ENCODE results near the gene CITED4.

Gene CITED4

DNA sequence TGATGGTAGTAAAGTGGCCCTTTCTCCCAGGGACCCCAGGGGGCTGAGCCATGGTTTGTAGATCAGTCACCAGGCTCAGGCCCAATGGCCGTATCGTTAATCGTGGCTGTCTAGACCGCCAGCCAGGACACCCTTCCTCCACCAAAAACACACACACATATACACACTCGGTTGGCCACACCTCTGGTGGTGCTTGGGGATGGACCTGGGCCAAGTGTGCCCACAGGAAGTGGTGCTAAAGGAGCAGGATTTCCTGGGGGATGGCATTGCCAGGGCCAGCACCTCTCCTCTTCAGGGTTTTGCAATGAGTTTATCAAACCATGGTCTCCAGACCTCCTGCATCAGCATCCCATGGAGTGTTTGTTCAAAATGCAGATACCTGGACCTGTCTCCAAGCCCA is 36.2 kb downstream of the CITED4 start:
- H3K4me3 ChIP-seq (ENCODE audit: low read length), result no peak overlapping the region
- DNase-seq (ENCODE audit: low read depth), result no peak
- TF ChIP-seq CTCF (conservative IDR thresholded peaks at IDR 0.05; ENCODE audit: low read depth, low read length), result no peak

DNA sequence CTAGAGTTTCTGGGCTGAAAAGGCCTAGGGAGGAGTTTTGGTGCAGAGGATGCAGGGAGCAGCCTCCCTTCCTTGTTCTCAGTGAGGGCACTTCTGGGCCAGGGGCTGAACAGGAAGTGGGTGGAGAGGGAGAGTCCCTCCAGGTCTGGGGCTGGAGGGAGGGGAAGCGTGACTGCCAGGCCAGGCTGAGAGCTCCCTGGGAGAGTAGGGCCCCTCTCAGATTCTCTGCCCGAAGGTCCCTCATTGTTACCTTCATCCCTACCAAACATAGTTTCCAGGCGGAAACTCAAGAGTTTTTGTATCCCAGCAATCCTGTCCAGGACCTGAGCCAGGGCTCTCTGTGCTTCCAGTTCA is 36.8 kb downstream of the CITED4 start:
- DNase-seq (ENCODE audit: low read depth), result no peak
- no peak overlapping the region for H3K4me3 ChIP-seq (ENCODE audit: low read length)
- no peak for TF ChIP-seq CTCF (conservative IDR thresholded peaks at IDR 0.05; ENCODE audit: low read depth, low read length)

DNA sequence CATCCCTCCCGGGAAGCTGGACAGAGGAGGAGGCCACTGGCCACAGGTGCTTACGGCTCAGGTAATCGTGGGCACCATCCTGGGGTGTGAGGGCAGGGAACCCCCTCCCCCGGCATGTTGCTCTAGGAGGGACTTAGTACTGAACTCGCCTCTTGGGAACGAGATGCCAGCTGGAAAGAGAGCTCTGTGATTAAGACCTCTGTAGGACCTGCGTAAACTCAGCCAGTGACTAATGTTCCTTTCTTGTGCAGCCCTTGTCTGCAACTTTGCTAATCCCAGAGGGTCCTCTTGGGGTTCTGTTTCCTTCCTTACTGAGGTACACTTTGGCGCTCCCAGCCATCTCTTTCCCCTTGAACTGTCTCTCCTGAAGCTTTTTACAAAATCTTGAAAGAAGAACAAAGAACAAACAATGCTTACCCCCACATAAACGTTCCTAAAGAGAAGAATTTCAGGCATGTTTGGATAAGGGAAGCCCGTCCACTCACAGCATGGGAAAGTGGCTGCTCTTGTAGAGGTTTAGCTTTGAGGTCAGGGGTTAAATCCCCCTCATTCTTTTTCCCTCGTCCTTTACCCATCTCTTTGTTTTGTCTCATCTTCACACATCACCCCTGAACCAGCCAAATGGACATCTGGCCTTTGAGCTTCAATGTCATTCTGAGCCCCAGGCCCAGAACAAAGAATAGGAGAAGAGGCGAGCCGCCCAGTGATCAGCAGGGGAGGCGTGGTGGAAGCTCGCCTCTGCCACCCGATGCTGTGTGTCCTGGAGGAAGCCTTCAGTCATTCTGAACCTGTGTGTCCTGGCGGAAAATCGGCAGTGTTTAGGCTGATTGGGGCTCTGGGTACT is 37.4 kb downstream of the CITED4 start:
- H3K4me3 ChIP-seq (ENCODE audit: low read length), result no peak overlapping the region
- DNase-seq (ENCODE audit: low read depth), result peak; percentile 69
- TF ChIP-seq CTCF (conservative IDR thresholded peaks at IDR 0.05; ENCODE audit: low read depth, low read length), result no peak

DNA sequence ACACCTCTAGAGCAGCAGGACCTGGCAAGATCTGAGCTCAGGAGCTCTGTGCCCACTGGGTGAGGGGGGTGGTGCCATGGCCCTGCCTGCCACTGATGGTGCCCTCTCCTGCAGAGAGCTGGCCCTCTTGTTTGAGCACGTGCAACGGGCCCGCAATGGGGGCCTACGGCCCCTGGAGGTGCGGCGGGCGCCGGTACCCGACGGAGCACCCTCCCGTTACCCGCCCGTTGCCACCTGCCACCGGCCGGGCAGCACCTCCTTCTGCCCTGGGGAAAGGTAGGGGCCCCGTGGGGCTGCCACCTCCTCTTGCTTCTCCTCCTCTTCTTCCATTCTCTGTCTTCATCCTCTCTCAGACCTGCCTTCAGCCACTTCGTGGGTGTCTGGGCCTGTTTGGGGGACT is 38.2 kb downstream of the CITED4 start:
- TF ChIP-seq CTCF (conservative IDR thresholded peaks at IDR 0.05; ENCODE audit: low read depth, low read length), result no peak
- DNase-seq (ENCODE audit: low read depth), result no peak
- no peak overlapping the region for H3K4me3 ChIP-seq (ENCODE audit: low read length)

DNA sequence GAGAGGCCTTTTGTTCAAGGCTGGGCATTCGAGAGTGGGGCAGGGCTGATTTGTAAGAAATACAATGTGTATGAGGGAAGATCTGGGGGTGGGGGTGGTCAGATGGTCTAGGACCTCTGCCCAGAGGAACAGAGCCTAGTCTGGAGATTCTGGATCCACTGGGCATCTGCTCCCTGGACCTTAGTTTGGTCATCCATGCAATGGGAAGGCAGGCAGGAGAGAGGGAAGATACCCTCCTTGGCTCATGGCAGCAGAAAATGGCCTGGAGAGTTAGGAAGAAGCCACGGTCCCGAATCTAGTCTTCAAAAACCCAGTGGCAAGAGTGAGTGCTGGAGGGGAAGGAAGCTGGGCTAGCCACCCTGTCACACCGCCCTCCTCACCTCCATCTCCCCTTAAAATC is 38.8 kb downstream of the CITED4 start:
- DNase-seq (ENCODE audit: low read depth), result no peak
- H3K4me3 ChIP-seq (ENCODE audit: low read length), result no peak overlapping the region
- no peak for TF ChIP-seq CTCF (conservative IDR thresholded peaks at IDR 0.05; ENCODE audit: low read depth, low read length)

DNA sequence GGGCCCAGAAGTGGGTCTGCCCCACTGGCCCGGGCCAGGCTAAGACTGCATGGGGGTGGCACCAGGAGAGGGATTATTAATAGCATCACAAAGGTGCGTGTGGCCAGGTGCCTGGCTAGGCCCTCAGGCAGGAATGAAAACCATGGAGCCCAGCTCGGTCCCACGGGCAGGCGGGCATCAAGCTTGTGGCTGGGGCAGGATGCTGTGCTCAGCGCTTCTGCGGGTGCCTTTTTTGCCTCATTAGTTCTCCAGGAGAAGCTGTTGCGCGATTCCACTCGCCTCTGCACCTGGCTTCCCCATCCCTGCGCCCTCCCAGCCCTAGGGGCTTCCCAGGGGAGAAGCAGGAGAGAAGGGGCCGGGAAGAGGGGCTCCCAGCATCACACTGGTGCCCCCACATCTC is 39.3 kb downstream of the CITED4 start:
- no peak overlapping the region for H3K4me3 ChIP-seq (ENCODE audit: low read length)
- no peak for DNase-seq (ENCODE audit: low read depth)
- TF ChIP-seq CTCF (conservative IDR thresholded peaks at IDR 0.05; ENCODE audit: low read depth, low read length), result no peak

All from retinal pigment epithelial cell (primary cell).